ENCODE results near the gene MCAM. TPM values are rescaled to one million over a fixed set of nuclear protein-coding genes. Genes with fewer than 3 reads are reported as not detected.

The MCAM gene
- total RNA-seq, 1 experiment from 2014 or later: 38.8 TPM

DNA sequence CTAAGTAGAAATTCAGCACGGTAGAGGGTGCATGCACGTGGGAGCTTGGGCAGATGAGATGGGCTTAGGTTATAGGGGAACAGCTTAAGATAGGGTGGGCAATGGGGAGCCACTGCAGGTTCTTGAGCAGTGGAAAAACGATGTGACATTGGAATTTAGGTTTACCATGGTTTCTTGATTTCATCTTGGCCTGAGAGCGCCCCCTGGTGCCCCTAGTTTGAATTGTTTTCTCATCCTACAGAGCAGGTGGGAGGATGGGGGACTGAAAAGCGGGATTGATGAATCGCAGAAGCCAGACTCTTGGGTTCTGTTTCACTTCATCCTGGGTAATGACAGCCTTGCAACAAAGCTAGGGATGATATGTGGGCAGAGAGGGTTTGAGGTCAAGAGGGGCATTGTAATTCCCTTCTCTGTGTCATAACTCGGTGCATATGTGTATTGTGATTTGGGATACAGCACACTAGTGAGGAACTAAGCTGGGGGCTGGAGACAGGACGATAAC is 6.7 kb upstream of the MCAM start:
- no peaks in the 10 kb centered on the region for H3K79me2 ChIP-seq (ENCODE audit: low read depth)
- TF ChIP-seq, protein P1, sequence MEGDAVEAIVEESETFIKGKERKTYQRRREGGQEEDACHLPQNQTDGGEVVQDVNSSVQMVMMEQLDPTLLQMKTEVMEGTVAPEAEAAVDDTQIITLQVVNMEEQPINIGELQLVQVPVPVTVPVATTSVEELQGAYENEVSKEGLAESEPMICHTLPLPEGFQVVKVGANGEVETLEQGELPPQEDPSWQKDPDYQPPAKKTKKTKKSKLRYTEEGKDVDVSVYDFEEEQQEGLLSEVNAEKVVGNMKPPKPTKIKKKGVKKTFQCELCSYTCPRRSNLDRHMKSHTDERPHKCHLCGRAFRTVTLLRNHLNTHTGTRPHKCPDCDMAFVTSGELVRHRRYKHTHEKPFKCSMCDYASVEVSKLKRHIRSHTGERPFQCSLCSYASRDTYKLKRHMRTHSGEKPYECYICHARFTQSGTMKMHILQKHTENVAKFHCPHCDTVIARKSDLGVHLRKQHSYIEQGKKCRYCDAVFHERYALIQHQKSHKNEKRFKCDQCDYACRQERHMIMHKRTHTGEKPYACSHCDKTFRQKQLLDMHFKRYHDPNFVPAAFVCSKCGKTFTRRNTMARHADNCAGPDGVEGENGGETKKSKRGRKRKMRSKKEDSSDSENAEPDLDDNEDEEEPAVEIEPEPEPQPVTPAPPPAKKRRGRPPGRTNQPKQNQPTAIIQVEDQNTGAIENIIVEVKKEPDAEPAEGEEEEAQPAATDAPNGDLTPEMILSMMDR (conservative IDR thresholded peaks at IDR 0.05): peak; percentile 96
- TF ChIP-seq EZH2 (IDR thresholded peaks at IDR 0.05; ENCODE audit: low read depth): no peak
- no peak overlapping the region for H3K27ac ChIP-seq
- no peaks in the 10 kb centered on the region for H3K27me3 ChIP-seq (ENCODE audit: insufficient read depth, low read depth)
- H3K4me1 ChIP-seq (replicated peaks; ENCODE audit: insufficient read depth): peaks cover 22% of the 10 kb centered on the region
- H3K4me2 ChIP-seq: no peak overlapping the region
- CTCF ChIA-PET: interaction anchor here (0.6 to 1.3 kb wide), 4 partner anchors 15 to 179 kb away, joined by 3 to 5 read pairs (median 3); no protein-coding TSS in a partner anchor
- DNase-seq: peak; percentile 59 to 71
- no TSS peak for BruUV-seq (replicated peaks)
- H3K9me2 ChIP-seq (ENCODE audit: insufficient read depth): no peaks in the 10 kb centered on the region
- no peaks in the 10 kb centered on the region for H3K9me3 ChIP-seq (ENCODE audit: insufficient read depth, low read depth)
- no peaks in the 10 kb centered on the region for H3K36me3 ChIP-seq (ENCODE audit: low read depth)
- H2AFZ ChIP-seq: no peak overlapping the region
- no peaks in the 10 kb centered on the region for H4K20me1 ChIP-seq (ENCODE audit: insufficient read depth)
- POLR2A ChIA-PET (ENCODE audit: unreplicated experiment): interaction anchor here (0.6 kb wide), 1 partner anchor 15 kb away, joined by 33 read pairs; no protein-coding TSS in a partner anchor
- H3K4me3 ChIP-seq: no peak overlapping the region
- intact Hi-C loops (cut with micrococcal nuclease; ENCODE audit: unreplicated experiment): loop anchor here (5.0 kb wide), 1 partner anchor 306 kb away; the partner anchor contains the start of genes RPS25 and TRAPPC4
- H3F3A ChIP-seq (ENCODE audit: insufficient read depth, low read depth): peaks cover 19% of the 10 kb centered on the region; the same call in 1 of the 2 replicates

DNA sequence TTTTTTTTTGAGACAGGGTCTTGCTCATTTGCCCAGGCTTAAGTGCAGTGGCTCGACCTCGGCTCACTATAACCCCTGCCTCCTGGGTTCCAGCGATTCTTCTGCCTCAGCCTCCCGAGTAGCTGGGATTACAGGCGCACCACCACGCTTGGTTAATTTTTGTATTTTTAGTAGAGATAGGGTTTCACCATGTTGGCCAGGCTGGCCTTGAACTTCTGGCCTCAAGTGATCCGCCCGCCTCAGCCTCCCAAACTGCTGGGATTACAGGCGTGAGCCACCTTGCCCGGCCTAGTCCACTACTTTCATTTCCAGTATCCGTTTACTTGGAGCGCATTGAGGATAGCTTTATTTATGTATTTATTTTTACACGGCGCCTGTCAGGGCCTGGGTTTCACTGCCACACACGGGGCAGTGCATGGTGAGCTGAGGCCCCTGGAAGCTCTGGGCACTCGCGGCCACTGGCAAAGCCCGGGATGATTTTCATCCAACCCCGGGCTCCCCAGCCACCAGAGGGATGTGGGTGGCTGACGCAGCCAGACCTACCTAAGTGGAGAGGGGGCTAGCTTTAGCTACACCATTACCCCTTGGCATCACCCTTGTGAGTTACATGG is 6.1 kb upstream of the MCAM start:
- Histone ChIP-seq H3K4me1 (replicated peaks; ENCODE audit: insufficient read depth) (peaks cover 26% of the 10 kb centered on the region), H3K4me3 (no peak overlapping the region), H3K27me3 (ENCODE audit: insufficient read depth, low read depth) (no peaks in the 10 kb centered on the region), H3K27ac (no peak overlapping the region), H3K9me3 (ENCODE audit: insufficient read depth, low read depth) (no peaks in the 10 kb centered on the region), H3K36me3 (ENCODE audit: low read depth) (no peaks in the 10 kb centered on the region), H3F3A (ENCODE audit: insufficient read depth, low read depth) (peaks cover 19% of the 10 kb centered on the region; the same call in 1 of the 2 replicates), H2AFZ (no peak overlapping the region), H4K20me1 (ENCODE audit: insufficient read depth) (no peaks in the 10 kb centered on the region), H3K79me2 (ENCODE audit: low read depth) (no peaks in the 10 kb centered on the region), H3K4me2 (no peak overlapping the region), H3K9me2 (ENCODE audit: insufficient read depth) (no peaks in the 10 kb centered on the region)
- no peak for DNase-seq
- TF ChIP-seq, protein P1 (conservative IDR thresholded peaks at IDR 0.05): no peak
- no peak for TF ChIP-seq EZH2 (IDR thresholded peaks at IDR 0.05; ENCODE audit: low read depth)
- CTCF ChIA-PET: interaction anchor here (0.8 to 1.3 kb wide), 4 partner anchors 10 to 24 kb away, joined by 3 read pairs; partner anchors contain the start of genes MFRP and RNF26
- intact Hi-C loops (cut with micrococcal nuclease; ENCODE audit: unreplicated experiment): loop anchor here (5.0 kb wide), 1 partner anchor 306 kb away; the partner anchor contains the start of genes RPS25 and TRAPPC4
- POLR2A ChIA-PET (ENCODE audit: unreplicated experiment): interaction anchor here (0.6 kb wide), 1 partner anchor 15 kb away, joined by 33 read pairs; no protein-coding TSS in a partner anchor
- no TSS peak for BruUV-seq (replicated peaks)

DNA sequence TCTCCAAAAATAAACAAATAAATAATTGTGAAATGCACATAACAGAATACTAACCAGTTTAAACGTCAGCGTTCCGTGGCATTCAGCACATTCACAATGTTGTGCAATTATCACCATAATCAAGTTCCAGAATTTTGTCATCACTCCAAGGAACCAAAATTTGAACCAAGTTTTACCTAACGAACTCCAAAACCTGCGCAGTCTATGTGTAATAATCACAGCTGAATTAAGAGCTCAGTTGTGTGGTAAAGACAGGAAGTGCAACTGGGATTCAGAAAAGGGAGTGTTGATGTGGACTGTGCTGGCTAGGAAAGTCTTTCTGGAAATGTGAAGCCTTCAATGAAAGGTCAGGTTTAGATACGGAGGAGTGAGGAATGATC is 5.4 kb upstream of the MCAM start:
- H2AFZ ChIP-seq: peak overlapping the region; percentile 95; the same call in 1 of the 2 replicates
- ChIA-PET POLR2A (ENCODE audit: unreplicated experiment) (no interaction called here), CTCF (interaction anchor here (0.6 to 1.3 kb wide), 4 partner anchors 10 to 110 kb away, joined by 3 to 5 read pairs (median 3); partner anchors contain the start of genes MFRP and RNF26)
- H3K36me3 ChIP-seq (ENCODE audit: low read depth): no peaks in the 10 kb centered on the region
- no peaks in the 10 kb centered on the region for H4K20me1 ChIP-seq (ENCODE audit: insufficient read depth)
- intact Hi-C loops (cut with micrococcal nuclease; ENCODE audit: unreplicated experiment): loop anchor here (5.0 kb wide), 1 partner anchor 305 kb away; the partner anchor contains the start of genes RPS25 and TRAPPC4
- TF ChIP-seq, protein P1 (conservative IDR thresholded peaks at IDR 0.05): no peak
- no peak for TF ChIP-seq EZH2 (IDR thresholded peaks at IDR 0.05; ENCODE audit: low read depth)
- peaks cover 25% of the 10 kb centered on the region; the same call in 1 of the 2 replicates for H3F3A ChIP-seq (ENCODE audit: insufficient read depth, low read depth)
- DNase-seq: no peak
- H3K79me2 ChIP-seq (ENCODE audit: low read depth): no peaks in the 10 kb centered on the region
- peaks cover 26% of the 10 kb centered on the region for H3K4me1 ChIP-seq (replicated peaks; ENCODE audit: insufficient read depth)
- H3K4me2 ChIP-seq: peak overlapping the region; percentile 93
- no peak overlapping the region for H3K27ac ChIP-seq
- no peaks in the 10 kb centered on the region for H3K9me2 ChIP-seq (ENCODE audit: insufficient read depth)
- BruUV-seq (replicated peaks): no TSS peak
- peak overlapping the region; percentile 61; the same call in 1 of the 2 replicates for H3K4me3 ChIP-seq
- no peaks in the 10 kb centered on the region for H3K9me3 ChIP-seq (ENCODE audit: insufficient read depth, low read depth)
- H3K27me3 ChIP-seq (ENCODE audit: insufficient read depth, low read depth): peaks cover 4% of the 10 kb centered on the region; the same call in 1 of the 2 replicates

All from PC-9 (cell line).